SK-N-SH (cell line): ENCODE results near the gene DNM2.

Experiments
- JUND ChIP-seq: IDR thresholded peaks from 2 replicates; pipeline ENCODE4 v1.4.0; 2012
- RAD21 ChIP-seq: IDR thresholded peaks from 2 replicates; pipeline ENCODE4 v1.6.1; 2012; ENCODE audit warnings: mild to moderate bottlenecking, low read length
- RCOR1 ChIP-seq: fragments of 150-350 bp; IDR thresholded peaks from 2 replicates; pipeline ENCODE4 v1.6.1; 2017; ENCODE audit warnings: antibody characterized with exemption, low read length
- SMC3 ChIP-seq: IDR thresholded peaks from 2 replicates; pipeline ENCODE4 v1.6.1; 2012; ENCODE audit warnings: low read depth, low read length, improper control_type of control experiment
- TAF1 ChIP-seq: IDR thresholded peaks from 2 replicates; pipeline ENCODE4 v1.6.1; 2012; ENCODE audit warnings: low read depth, mild to moderate bottlenecking, low read length, moderate library complexity, borderline replicate concordance
- TF ChIP-seq, protein P1 (sequence below): fragments of 200-600 bp; sonication (generic); IDR thresholded peaks from 2 replicates; pipeline ENCODE4 v1.6.1; 2017; ENCODE audit warnings: antibody characterized with exemption, mild to moderate bottlenecking, moderate library complexity

DNA sequence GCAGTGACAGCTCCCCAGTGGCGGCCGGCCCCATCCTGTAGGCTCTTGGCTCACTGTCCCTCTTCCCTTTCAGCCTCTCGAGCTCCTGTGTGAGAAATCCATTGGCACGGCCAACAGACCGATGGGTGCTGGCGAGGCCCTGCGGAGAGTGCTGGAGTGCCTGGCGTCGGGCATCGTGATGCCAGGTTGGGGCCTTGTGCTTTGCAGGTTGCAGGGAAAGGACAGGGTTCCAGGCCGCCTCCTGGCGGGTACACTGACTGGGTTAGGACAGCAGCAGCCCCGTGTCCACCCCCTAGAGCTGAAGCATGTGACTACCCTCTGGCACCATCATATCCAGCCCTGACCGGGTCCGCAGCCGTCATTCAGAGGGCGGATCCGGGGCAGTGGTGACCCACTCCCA lies 38.1 kb upstream of the DNM2 start:
- TF ChIP-seq SMC3 (no peak), RCOR1 (no peak), JUND (no peak), TAF1 (no peak), RAD21 (no peak)
- TF ChIP-seq, protein P1, sequence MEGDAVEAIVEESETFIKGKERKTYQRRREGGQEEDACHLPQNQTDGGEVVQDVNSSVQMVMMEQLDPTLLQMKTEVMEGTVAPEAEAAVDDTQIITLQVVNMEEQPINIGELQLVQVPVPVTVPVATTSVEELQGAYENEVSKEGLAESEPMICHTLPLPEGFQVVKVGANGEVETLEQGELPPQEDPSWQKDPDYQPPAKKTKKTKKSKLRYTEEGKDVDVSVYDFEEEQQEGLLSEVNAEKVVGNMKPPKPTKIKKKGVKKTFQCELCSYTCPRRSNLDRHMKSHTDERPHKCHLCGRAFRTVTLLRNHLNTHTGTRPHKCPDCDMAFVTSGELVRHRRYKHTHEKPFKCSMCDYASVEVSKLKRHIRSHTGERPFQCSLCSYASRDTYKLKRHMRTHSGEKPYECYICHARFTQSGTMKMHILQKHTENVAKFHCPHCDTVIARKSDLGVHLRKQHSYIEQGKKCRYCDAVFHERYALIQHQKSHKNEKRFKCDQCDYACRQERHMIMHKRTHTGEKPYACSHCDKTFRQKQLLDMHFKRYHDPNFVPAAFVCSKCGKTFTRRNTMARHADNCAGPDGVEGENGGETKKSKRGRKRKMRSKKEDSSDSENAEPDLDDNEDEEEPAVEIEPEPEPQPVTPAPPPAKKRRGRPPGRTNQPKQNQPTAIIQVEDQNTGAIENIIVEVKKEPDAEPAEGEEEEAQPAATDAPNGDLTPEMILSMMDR = no peak
